Liver (tissue), 9 donors: ENCODE data around the gene KAZN. TPM values are rescaled to one million over a fixed set of nuclear protein-coding genes. Genes with fewer than 3 reads are reported as not detected.

Source experiments
- DNase-seq: peaks from one replicate; pipeline ENCODE4 v3.0.0-alpha.2; 2017; ENCODE audit warnings: low spot score
- H3K27ac ChIP-seq, 2 donors: one replicate each; pipeline ENCODE4 v1.7.0; 2013; ENCODE audit warnings: inconsistent platforms in 2 of 2, low read length in 2 of 2, control low read depth in 1 of 2, low read depth in 1 of 2, mild to moderate bottlenecking in 1 of 2
- H3K27me3 ChIP-seq, 4 donors: one replicate each; pipeline versions ENCODE4 v1.6.1 to v1.7.0; 2013; ENCODE audit warnings: low read length in 3 of 4, inconsistent platforms in 1 of 4, mild to moderate bottlenecking in 1 of 4, moderate library complexity in 1 of 4; ENCODE audit not compliant: control insufficient read depth in 4 of 4, insufficient read depth in 4 of 4
- H3K36me3 ChIP-seq, 4 donors: one replicate each; pipeline versions ENCODE4 v1.6.1 to v1.7.0; 2013; ENCODE audit warnings: low read length in 3 of 4, mild to moderate bottlenecking in 3 of 4, low read depth in 1 of 4, moderate library complexity in 1 of 4; ENCODE audit not compliant: control insufficient read depth in 4 of 4, insufficient read depth in 3 of 4
- H3K4me1 ChIP-seq, 4 donors: one replicate each; pipeline versions ENCODE4 v1.6.1 to v1.7.0; 2013; ENCODE audit warnings: low read length in 3 of 4, mild to moderate bottlenecking in 3 of 4, moderate library complexity in 1 of 4; ENCODE audit not compliant: control insufficient read depth in 4 of 4, insufficient read depth in 4 of 4
- H3K4me3 ChIP-seq, 3 donors: one replicate each; pipeline versions ENCODE4 v1.6.1 to v1.7.0; 2013; ENCODE audit warnings: low read length in 3 of 3, control low read depth in 1 of 3, low read depth in 1 of 3, mild to moderate bottlenecking in 1 of 3
- H3K9ac ChIP-seq, 2 donors: one replicate each; pipeline ENCODE4 v1.7.0; 2013; ENCODE audit warnings: low read length in 2 of 2, mild to moderate bottlenecking in 2 of 2, moderate library complexity in 2 of 2, control low read depth in 1 of 2, low read depth in 1 of 2
- H3K9me3 ChIP-seq, 4 donors: one replicate each; pipeline versions ENCODE4 v1.6.1 to v1.7.0; 2013; ENCODE audit warnings: low read length in 3 of 4; ENCODE audit not compliant: control insufficient read depth in 4 of 4
- CTCF ChIP-seq: fragments of 150-350 bp; IDR thresholded peaks from 2 replicates; pipeline ENCODE4 v1.5.1; 2017; ENCODE audit warnings: improper control_type of control experiment, low read depth, low read length; ENCODE audit not compliant: missing input control
- EGR1 ChIP-seq, 2 donors: IDR thresholded peaks; 2 replicates each; pipeline ENCODE4 v1.6.1; 2016 to 2018; ENCODE audit warnings: antibody characterized with exemption in 2 of 2, low read depth in 2 of 2
- FOXA1 ChIP-seq: IDR thresholded peaks from 2 replicates; pipeline ENCODE4 v1.6.1; 2016; ENCODE audit warnings: antibody characterized with exemption
- FOXA2 ChIP-seq: IDR thresholded peaks from 2 replicates; pipeline ENCODE4 v1.6.1; 2016; ENCODE audit warnings: antibody characterized with exemption
- GABPA ChIP-seq, 2 donors: IDR thresholded peaks in 1 of 2; conservative IDR thresholded peaks in 1 of 2; 2 replicates each; pipeline ENCODE4 v1.6.1; 2016; ENCODE audit warnings: antibody characterized with exemption in 2 of 2, mild to moderate bottlenecking in 1 of 2, moderate library complexity in 1 of 2
- HNF4A ChIP-seq, 2 donors: conservative IDR thresholded peaks; 2 replicates each; pipeline ENCODE4 v1.6.1; 2016; ENCODE audit warnings: antibody characterized with exemption in 2 of 2, mild to moderate bottlenecking in 2 of 2
- HNF4G ChIP-seq: IDR thresholded peaks from 2 replicates; pipeline ENCODE4 v1.6.1; 2016; ENCODE audit warnings: antibody characterized with exemption
- JUND ChIP-seq, 2 donors: IDR thresholded peaks; 2 replicates each; pipeline ENCODE4 v1.6.1; 2016; ENCODE audit warnings: antibody characterized with exemption in 2 of 2
- RAD21 ChIP-seq, 2 donors: IDR thresholded peaks; 2 replicates each; pipeline ENCODE4 v1.6.1; 2016; ENCODE audit warnings: antibody characterized with exemption in 2 of 2, mild to moderate bottlenecking in 2 of 2
- RXRA ChIP-seq, 2 donors: IDR thresholded peaks; 2 replicates each; pipeline ENCODE4 v1.6.1; 2017 to 2018; ENCODE audit warnings: antibody characterized with exemption in 2 of 2, mild to moderate bottlenecking in 1 of 2
- TAF1 ChIP-seq: conservative IDR thresholded peaks from 2 replicates; pipeline ENCODE4 v1.6.1; 2016; ENCODE audit warnings: antibody characterized with exemption, mild to moderate bottlenecking
- YY1 ChIP-seq: IDR thresholded peaks from 2 replicates; pipeline ENCODE4 v1.6.1; 2016; ENCODE audit warnings: antibody characterized with exemption, mild to moderate bottlenecking
- ZBTB33 ChIP-seq: IDR thresholded peaks from 2 replicates; pipeline ENCODE4 v1.6.1; 2016; ENCODE audit warnings: antibody characterized with exemption
- WGBS: extraction: QIAGEN DNeasy Blood & Tissue Kit; methylation state at CpG from one replicate; pipeline ENCODE4 v1.1.7; 2013; 5-methylcytosine and 5-hydroxymethylcytosine counted together
- polyA plus RNA-seq, 2 donors: library from polyadenylated mRNA; stranded (reverse) in 1 of 2; unstranded in 1 of 2; fragments of 200-250 nt in 1 of 2; fragments of >200 nt in 1 of 2; fragmentation: Nextera tagmentation in 1 of 2; extraction: Ambion mirVana in 1 of 2; gene quantifications; one replicate each; pipeline versions ENCODE4 v1.2.1 to v1.2.3, GENCODE V29; 2013 to 2015
- total RNA-seq, 2 donors: library from RNA; depleted of rRNA; stranded (reverse); fragments of >200 nt; gene quantifications; one replicate each; pipeline ENCODE4 v1.2.3, GENCODE V29; 2014
- TF ChIP-seq, protein P1 (sequence below): IDR thresholded peaks from 2 replicates; pipeline ENCODE4 v1.6.1; 2016; ENCODE audit warnings: antibody characterized with exemption
- TF ChIP-seq, protein P2 (sequence below): IDR thresholded peaks from 2 replicates; pipeline ENCODE4 v1.6.1; 2016; ENCODE audit warnings: antibody characterized with exemption
- TF ChIP-seq, protein P3 (sequence below): IDR thresholded peaks from 2 replicates; pipeline ENCODE4 v1.6.1; 2016; ENCODE audit warnings: antibody characterized with exemption, mild to moderate bottlenecking
- donor health status: healthy.
- donor health status: healthy.
- donor health status: healthy.
- donor health status: healthy.
- donor health status: healthy.

KAZN gene
- total and polyA plus RNA-seq, 4 donors: 1.9 to 6.9 (median 2.4) TPM

DNA sequence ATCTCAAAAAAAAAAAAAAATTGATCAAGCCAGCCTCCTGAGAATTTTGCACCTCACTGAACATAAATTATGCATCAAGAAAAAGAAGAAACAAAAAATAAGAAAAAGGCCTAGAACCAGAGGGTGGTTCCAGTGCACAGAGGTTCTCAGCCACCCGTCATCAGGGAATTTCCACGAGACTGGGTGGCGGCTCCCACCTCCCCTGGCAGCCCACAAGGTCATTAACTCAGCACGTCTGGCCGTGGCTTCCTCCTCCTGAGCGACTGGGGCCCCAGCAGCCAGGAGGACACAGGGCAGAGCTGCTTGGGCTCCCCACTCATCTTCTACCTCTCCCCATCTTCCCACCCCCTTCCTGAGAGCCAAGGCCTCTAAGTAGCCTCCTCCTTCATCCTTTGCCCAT, 539.3 kb downstream of the KAZN start:
- peaks cover 0 to 2% (median 0%) of the 10 kb centered on the region in 4 donors for H3K4me1 ChIP-seq
- H3K9ac ChIP-seq: no peak overlapping the region
- peaks cover 0 to 13% (median 0%) of the 10 kb centered on the region in 4 donors for H3K27me3 ChIP-seq
- WGBS: 69% methylated on average over 6 of the region's 6 CpGs
- no peak overlapping the region for H3K27ac ChIP-seq
- no peaks in the 10 kb centered on the region for H3K9me3 ChIP-seq
- H3K4me3 ChIP-seq: no peak overlapping the region
- no peak for DNase-seq
- TF ChIP-seq, protein P1, sequence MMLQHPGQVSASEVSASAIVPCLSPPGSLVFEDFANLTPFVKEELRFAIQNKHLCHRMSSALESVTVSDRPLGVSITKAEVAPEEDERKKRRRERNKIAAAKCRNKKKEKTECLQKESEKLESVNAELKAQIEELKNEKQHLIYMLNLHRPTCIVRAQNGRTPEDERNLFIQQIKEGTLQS: no peak
- no peak for TF ChIP-seq JUND (IDR thresholded peaks at IDR 0.05)
- TF ChIP-seq EGR1 (IDR thresholded peaks at IDR 0.05; ENCODE audit: low read depth in 2 of 2): no peak
- TF ChIP-seq ZBTB33: no peak
- TF ChIP-seq FOXA1: no peak
- TF ChIP-seq TAF1: no peak
- TF ChIP-seq CTCF: no peak
- TF ChIP-seq, protein P2, sequence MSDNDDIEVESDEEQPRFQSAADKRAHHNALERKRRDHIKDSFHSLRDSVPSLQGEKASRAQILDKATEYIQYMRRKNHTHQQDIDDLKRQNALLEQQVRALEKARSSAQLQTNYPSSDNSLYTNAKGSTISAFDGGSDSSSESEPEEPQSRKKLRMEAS: no peak
- no peak for TF ChIP-seq HNF4A (conservative IDR thresholded peaks at IDR 0.05)
- TF ChIP-seq RXRA (IDR thresholded peaks at IDR 0.05): no peak
- no peak for TF ChIP-seq YY1
- no peak for TF ChIP-seq FOXA2
- no peak for TF ChIP-seq GABPA (IDR thresholded peaks at IDR 0.05 in 1 of 2, conservative IDR thresholded peaks at IDR 0.05 in 1 of 2)
- no peaks in the 10 kb centered on the region for H3K36me3 ChIP-seq

GRCh38 chr1:15139654-15140350, 541.3 kb downstream of the KAZN start:
- Histone ChIP-seq H3K27ac (no peak overlapping the region), H3K9ac (no peak overlapping the region), H3K4me1 (peaks cover 0 to 2% (median 0%) of the 10 kb centered on the region in 4 donors), H3K36me3 (no peaks in the 10 kb centered on the region), H3K27me3 (peaks cover 0 to 6% (median 0%) of the 10 kb centered on the region in 4 donors), H3K9me3 (no peaks in the 10 kb centered on the region), H3K4me3 (no peak overlapping the region)
- DNase-seq: no peak
- WGBS: 80% methylated on average over 15 of the region's 15 CpGs
- no peak for TF ChIP-seq JUND (IDR thresholded peaks at IDR 0.05)
- TF ChIP-seq FOXA1: no peak
- TF ChIP-seq, protein P3, sequence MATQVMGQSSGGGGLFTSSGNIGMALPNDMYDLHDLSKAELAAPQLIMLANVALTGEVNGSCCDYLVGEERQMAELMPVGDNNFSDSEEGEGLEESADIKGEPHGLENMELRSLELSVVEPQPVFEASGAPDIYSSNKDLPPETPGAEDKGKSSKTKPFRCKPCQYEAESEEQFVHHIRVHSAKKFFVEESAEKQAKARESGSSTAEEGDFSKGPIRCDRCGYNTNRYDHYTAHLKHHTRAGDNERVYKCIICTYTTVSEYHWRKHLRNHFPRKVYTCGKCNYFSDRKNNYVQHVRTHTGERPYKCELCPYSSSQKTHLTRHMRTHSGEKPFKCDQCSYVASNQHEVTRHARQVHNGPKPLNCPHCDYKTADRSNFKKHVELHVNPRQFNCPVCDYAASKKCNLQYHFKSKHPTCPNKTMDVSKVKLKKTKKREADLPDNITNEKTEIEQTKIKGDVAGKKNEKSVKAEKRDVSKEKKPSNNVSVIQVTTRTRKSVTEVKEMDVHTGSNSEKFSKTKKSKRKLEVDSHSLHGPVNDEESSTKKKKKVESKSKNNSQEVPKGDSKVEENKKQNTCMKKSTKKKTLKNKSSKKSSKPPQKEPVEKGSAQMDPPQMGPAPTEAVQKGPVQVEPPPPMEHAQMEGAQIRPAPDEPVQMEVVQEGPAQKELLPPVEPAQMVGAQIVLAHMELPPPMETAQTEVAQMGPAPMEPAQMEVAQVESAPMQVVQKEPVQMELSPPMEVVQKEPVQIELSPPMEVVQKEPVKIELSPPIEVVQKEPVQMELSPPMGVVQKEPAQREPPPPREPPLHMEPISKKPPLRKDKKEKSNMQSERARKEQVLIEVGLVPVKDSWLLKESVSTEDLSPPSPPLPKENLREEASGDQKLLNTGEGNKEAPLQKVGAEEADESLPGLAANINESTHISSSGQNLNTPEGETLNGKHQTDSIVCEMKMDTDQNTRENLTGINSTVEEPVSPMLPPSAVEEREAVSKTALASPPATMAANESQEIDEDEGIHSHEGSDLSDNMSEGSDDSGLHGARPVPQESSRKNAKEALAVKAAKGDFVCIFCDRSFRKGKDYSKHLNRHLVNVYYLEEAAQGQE: no peak
- no peak for TF ChIP-seq RAD21 (IDR thresholded peaks at IDR 0.05)
- no peak for TF ChIP-seq FOXA2
- no peak for TF ChIP-seq CTCF
- TF ChIP-seq, protein P2: no peak
- TF ChIP-seq RXRA (IDR thresholded peaks at IDR 0.05): no peak
- TF ChIP-seq EGR1 (IDR thresholded peaks at IDR 0.05; ENCODE audit: low read depth in 2 of 2): no peak
- no peak for TF ChIP-seq HNF4G
- TF ChIP-seq ZBTB33: no peak
- TF ChIP-seq YY1: no peak
- no peak for TF ChIP-seq GABPA (IDR thresholded peaks at IDR 0.05 in 1 of 2, conservative IDR thresholded peaks at IDR 0.05 in 1 of 2)
- TF ChIP-seq, protein P1: no peak
